ENCODE measurements around the gene FZR1.

Gene FZR1

DNA sequence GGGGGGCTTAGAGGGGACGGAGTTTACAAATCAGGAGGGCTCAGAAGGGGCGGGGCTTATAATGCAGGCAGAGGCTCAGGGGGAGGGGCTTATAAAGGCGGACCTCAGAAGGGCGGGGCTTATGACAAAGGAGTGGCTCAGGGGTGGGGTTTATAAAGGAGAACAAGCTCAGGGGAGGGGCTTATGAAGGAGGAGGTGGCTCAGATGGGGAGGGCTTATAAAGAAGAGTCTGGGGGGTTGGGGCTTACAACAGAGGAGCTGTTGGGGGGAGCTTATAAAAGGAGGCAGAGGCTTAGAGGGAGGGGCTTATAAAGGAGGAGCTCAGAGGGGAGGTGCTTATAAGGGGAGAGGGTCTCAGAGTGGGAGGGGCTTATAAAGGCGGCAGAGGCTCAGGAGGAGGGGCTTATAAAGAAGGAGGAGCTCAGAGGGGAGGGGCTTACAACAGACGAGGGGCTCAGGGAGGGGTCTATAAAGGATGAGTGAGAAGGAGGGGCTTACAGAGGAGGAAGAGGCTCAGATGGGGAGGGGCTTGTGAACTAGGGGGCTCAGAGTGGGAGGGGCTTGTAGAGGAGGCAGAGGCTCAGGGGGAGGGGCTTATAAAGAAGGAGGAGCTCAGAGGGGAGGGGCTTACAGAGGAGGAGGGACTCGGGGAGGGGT lies 26.8 kb upstream of the FZR1 start:
- TF ChIP-seq, protein P1, sequence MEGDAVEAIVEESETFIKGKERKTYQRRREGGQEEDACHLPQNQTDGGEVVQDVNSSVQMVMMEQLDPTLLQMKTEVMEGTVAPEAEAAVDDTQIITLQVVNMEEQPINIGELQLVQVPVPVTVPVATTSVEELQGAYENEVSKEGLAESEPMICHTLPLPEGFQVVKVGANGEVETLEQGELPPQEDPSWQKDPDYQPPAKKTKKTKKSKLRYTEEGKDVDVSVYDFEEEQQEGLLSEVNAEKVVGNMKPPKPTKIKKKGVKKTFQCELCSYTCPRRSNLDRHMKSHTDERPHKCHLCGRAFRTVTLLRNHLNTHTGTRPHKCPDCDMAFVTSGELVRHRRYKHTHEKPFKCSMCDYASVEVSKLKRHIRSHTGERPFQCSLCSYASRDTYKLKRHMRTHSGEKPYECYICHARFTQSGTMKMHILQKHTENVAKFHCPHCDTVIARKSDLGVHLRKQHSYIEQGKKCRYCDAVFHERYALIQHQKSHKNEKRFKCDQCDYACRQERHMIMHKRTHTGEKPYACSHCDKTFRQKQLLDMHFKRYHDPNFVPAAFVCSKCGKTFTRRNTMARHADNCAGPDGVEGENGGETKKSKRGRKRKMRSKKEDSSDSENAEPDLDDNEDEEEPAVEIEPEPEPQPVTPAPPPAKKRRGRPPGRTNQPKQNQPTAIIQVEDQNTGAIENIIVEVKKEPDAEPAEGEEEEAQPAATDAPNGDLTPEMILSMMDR (IDR thresholded peaks at IDR 0.05; ENCODE audit: low read depth, low read length), result no peak
- H3K4me3 ChIP-seq (ENCODE audit: low read depth, low read length), result no peak overlapping the region
- in situ Hi-C loops (cut with HindIII; ENCODE audit: low sequenced_read_pairs), result no loop called here
- no peak for DNase-seq (ENCODE audit: low read depth, low spot score)

DNA sequence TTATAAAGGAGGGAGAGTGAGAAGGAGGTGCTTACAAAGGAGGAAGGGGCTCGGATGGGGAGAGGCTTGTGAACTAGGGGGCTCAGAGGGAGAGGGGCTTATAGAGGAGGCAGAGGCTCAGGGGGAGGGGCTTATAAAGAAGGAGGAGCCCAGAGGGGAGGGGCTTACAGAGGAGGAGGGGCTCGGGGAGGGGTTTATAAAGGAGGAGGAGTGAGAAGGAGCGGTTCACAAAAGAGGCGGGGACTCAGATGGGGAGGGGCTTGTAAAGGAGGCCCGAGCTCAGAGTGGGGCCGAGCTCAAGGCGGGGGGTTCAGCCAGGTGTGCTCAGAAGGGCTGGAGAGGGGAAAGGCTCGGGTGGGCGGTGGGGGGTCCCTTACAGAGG lies 26.3 kb upstream of the FZR1 start:
- in situ Hi-C loops (cut with HindIII; ENCODE audit: low sequenced_read_pairs), result no loop called here
- TF ChIP-seq, protein P1 (IDR thresholded peaks at IDR 0.05; ENCODE audit: low read depth, low read length), result no peak
- no peak overlapping the region for H3K4me3 ChIP-seq (ENCODE audit: low read depth, low read length)
- DNase-seq (ENCODE audit: low read depth, low spot score), result no peak

DNA sequence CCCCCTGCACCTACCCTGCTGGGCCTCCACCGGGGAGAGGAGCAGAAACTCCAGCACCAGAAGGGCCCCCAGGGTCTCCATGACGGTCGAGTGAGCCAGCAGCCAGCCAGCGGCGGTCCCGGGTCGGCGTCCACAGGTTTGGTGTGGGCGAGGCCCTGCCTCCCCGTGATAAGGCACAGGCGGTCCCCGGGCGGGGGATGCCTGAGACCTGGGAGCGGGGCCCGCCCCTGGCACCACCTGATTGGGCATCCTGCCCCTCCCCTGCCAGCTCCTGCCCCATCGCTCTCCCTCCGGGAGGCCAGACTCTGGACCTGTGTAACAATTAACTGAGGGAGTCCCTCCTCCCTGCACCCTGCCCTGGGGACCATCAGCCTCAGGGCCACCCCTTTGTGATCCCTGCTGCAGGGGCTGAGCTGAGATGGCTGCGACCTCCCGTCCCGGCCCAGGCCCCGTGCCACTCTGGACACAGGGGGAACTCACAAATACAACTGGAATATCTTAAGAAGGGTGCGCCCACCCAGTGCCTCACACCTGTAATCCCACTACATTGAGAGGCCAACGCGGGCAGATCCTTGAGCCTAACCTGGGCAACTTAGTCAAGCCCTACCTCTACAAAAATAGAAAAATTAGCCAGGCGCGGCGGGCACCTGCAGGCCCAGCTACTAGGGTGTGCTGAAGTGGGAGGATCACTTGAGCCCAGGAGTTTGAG lies 25.6 kb upstream of the FZR1 start, which contains the start of gene SMIM24:
Gene SMIM24 (minus strand): TSS at position 143 of the 709 bp plus-strand sequence. CDS start 62 bp downstream, at position 81.
- in situ Hi-C loops (cut with HindIII; ENCODE audit: low sequenced_read_pairs), result no loop called here
- no peak for DNase-seq (ENCODE audit: low read depth, low spot score)
- H3K4me3 ChIP-seq (ENCODE audit: low read depth, low read length), result no peak within 1 kb of the TSS
- TF ChIP-seq, protein P1 (IDR thresholded peaks at IDR 0.05; ENCODE audit: low read depth, low read length), result no peak

DNA sequence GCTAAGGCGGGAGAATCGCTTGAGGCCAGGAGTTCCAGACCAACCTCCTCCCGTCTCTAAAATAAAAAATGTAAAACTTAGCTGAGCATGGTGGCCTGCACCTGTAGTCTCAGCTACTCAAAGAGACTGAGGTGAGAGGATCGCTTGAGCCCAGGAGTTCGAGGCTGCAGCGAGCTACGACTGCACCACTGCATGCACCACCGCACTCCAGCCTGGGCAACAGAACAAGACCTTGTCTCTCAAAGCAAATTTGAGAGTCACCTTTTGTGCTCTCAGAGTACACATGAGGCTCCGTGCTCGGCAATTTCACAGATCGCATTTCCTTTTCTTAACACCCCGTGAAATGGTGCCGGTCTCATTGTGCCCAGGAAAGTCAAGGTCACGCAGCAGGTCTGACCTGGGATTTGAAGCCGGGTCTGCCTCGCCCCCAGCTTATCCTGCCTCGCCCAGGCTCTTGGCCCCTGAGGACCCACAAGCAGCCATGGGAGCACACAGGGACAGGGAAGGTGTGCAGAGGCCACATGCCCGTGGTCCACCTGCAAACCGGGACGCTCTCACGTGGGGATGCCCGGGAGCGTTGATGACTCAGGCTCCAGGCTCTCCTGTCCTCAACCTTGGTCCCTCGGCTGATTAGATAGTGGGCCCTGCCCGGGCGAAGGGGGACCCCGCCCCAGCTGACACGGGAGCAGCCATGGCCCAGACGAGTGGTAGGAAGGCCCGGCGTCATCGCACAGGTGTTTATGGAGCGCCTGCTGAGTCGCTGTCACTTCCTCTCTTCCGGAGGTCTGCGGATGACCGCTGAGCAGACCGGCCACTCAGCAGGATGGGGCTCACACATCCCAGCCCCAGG lies 24.6 kb upstream of the FZR1 start:
- TF ChIP-seq, protein P1 (IDR thresholded peaks at IDR 0.05; ENCODE audit: low read depth, low read length), result no peak
- no peak for DNase-seq (ENCODE audit: low read depth, low spot score)
- no peak overlapping the region for H3K4me3 ChIP-seq (ENCODE audit: low read depth, low read length)
- in situ Hi-C loops (cut with HindIII; ENCODE audit: low sequenced_read_pairs), result no loop called here

DNA sequence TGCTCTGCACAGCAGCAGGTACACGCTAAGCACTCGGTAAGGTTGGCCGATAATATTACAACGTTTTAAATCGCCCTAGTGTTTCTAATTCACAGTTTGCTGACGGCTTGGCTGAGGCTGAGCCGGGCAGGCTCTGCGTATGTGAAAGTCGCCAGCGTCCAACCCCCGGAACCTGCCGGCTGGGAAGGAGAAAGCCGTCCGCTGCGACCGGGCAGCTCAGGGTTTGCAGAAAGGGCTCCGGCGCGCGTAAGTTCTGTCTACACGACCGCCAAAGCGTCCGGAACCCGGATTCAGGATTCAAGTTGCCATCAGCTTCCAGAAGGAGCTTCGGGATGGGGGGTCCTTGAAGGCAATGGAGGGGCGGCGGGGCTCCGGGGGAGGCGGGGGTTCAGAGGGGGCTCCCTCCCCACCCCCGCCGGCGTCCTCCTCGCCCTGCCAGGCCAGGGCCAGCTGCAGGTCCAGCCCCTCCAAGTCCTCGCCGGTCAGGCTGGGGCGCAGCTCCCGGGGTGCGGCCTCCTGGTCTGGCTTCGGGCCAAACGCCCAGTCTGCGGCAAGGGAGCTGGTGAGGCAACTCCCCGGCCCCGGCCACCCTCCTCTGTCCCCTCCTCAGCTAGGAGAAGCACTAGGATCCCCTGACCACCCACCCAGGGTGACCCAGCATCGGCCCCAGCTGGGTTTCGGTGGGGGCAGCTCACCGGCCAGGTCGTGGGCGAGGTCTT lies 23.4 kb upstream of the FZR1 start:
- DNase-seq (ENCODE audit: low read depth, low spot score), result no peak
- TF ChIP-seq, protein P1 (IDR thresholded peaks at IDR 0.05; ENCODE audit: low read depth, low read length), result no peak
- in situ Hi-C loops (cut with HindIII; ENCODE audit: low sequenced_read_pairs), result no loop called here
- H3K4me3 ChIP-seq (ENCODE audit: low read depth, low read length), result no peak overlapping the region

DNA sequence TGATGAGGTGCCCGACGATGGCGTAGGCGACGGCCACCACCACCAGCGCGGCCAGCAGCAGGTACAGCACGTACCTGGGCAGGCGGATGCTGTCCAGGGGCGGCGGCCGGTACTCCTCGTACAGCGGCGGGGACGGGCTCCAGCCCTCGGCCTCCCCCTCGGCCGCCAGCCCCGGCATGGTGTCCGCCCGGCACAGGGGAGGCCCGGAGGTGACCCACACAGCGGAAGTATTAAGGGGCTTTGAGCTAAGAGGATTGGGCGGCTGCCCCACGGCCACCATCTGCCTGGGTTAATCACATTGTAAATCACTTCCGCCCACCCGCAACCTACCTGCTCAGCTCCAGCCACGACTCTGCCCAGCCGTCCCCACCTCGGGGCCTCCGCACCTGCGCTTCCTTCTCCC lies 22.9 kb upstream of the FZR1 start, which contains the start of gene SMIM44:
Gene SMIM44 (minus strand): TSS at position 216 of the 403 bp plus-strand sequence. CDS start 38 bp downstream, at position 178.
- TF ChIP-seq, protein P1 (IDR thresholded peaks at IDR 0.05; ENCODE audit: low read depth, low read length), result no peak
- DNase-seq (ENCODE audit: low read depth, low spot score), result no peak
- in situ Hi-C loops (cut with HindIII; ENCODE audit: low sequenced_read_pairs), result no loop called here
- no peak within 1 kb of the TSS for H3K4me3 ChIP-seq (ENCODE audit: low read depth, low read length)
